ENCODE measurements around the gene SFI1.

SFI1 gene

DNA sequence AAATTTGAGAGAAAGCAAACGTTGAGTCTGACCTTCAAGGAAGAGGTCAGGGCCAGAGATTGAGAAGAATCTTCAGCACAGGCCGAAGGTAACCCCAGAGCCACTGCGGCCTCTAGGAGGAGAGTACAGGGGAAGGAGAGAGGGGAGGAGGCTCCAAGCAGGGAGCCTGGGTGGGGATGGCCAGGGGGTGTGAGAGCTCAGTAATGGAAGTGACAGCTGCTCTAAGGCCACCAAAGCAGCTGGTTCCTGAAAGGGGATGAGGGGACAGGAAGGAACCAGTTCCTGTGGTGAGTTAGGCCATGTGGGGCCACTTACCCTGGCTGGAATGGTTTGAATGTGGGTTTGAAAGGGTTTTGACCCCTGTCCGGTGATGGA, 119.6 kb downstream of the SFI1 start:
- peaks cover 11% of the 10 kb centered on the region for H3K4me1 Mint-ChIP-seq
- H3K9me3 Mint-ChIP-seq: no peaks in the 10 kb centered on the region
- no peak for DNase-seq
- peaks cover 3% of the 10 kb centered on the region for H3K27me3 Mint-ChIP-seq
- H3K36me3 Mint-ChIP-seq: peaks cover 43% of the 10 kb centered on the region
- no peak overlapping the region for H3K4me3 Mint-ChIP-seq
- CTCF ChIA-PET: interaction anchor here (1.1 kb wide), 1 partner anchor 55 kb away, joined by 3 read pairs; no protein-coding TSS in a partner anchor
- H3K27ac Mint-ChIP-seq: peak overlapping the region; percentile 45

GRCh38 chr22:31616315-31616980, 120.1 kb downstream of the SFI1 start:
- CTCF ChIA-PET: interaction anchor here (1.1 kb wide), 1 partner anchor 56 kb away, joined by 3 read pairs; no protein-coding TSS in a partner anchor
- peaks cover 3% of the 10 kb centered on the region for H3K27me3 Mint-ChIP-seq
- H3K27ac Mint-ChIP-seq: peak overlapping the region; percentile 58
- H3K4me1 Mint-ChIP-seq: peaks cover 11% of the 10 kb centered on the region
- H3K4me3 Mint-ChIP-seq: no peak overlapping the region
- no peak for DNase-seq
- H3K9me3 Mint-ChIP-seq: no peaks in the 10 kb centered on the region
- peaks cover 41% of the 10 kb centered on the region for H3K36me3 Mint-ChIP-seq

DNA sequence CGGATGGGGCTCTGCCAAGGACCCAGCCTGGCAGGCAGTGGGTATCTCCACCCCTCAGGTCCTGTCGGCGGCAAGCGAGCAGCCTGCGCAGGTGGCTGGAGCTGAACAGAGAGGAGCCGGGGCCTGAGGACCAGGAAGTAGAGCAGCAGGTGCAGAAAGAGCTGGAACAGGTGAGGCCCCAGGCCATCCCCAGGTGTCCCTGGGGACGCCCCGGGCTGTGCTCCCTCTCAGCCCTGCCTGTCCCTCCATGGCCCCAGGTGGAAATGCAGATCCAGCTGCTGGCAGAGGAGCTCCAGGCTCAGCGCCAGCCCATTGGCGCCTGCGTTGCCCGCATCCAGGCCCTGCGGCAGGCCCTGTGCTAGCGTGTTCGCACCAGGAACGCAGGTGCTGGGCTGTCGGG, 121.7 kb downstream of the SFI1 start:
- peaks cover 3% of the 10 kb centered on the region for H3K27me3 Mint-ChIP-seq
- CTCF ChIA-PET: no interaction called here
- H3K4me3 Mint-ChIP-seq: no peak overlapping the region
- no peak for DNase-seq
- peaks cover 11% of the 10 kb centered on the region for H3K4me1 Mint-ChIP-seq
- peaks cover 34% of the 10 kb centered on the region for H3K36me3 Mint-ChIP-seq
- no peak overlapping the region for H3K27ac Mint-ChIP-seq
- no peaks in the 10 kb centered on the region for H3K9me3 Mint-ChIP-seq

GRCh38 chr22:31618471-31619176, 122.3 kb downstream of the SFI1 start:
- H3K4me1 Mint-ChIP-seq: peaks cover 11% of the 10 kb centered on the region
- H3K27ac Mint-ChIP-seq: peak overlapping the region; percentile 55
- H3K4me3 Mint-ChIP-seq: no peak overlapping the region
- no peaks in the 10 kb centered on the region for H3K9me3 Mint-ChIP-seq
- DNase-seq: no peak
- peaks cover 34% of the 10 kb centered on the region for H3K36me3 Mint-ChIP-seq
- peaks cover 3% of the 10 kb centered on the region for H3K27me3 Mint-ChIP-seq
- CTCF ChIA-PET: no interaction called here

DNA sequence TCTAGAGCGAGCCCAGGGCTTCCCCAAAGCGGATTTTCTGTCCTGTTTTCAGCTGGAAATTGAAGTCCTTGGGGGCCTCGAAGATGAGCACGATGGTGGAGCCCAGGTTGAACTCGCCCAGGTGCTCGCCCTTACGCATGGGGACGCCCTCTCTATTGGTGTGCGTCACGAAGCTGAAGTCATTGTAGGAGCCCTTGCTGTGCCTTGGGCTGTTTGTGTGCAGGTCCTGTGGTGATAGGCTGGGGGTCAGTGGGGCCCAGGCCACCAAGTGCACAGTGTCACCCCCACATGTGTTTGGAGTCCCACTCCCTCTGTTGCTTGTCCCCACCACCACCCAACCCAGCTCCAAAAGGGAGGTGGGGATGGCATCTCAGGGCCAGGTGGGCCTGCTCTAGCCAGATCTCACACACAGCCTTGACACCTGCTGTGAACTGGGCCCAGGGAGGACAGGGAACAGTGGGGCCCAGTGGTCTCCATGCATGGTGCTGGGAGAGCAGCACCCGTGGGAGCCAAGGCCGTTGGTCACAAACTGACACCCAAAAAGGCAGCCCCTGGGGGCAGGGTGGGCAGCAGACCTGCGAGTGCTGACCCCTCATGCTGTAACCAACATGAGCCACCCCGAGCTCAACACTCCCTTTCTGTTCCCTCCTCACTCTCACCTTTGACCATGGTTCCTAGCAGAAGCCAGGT, 123.4 kb downstream of the SFI1 start:
- Mint-ChIP-seq H3K4me1 (peaks cover 11% of the 10 kb centered on the region), H3K4me3 (no peak overlapping the region), H3K27me3 (no peaks in the 10 kb centered on the region), H3K27ac (no peak overlapping the region), H3K36me3 (peaks cover 32% of the 10 kb centered on the region), H3K9me3 (no peaks in the 10 kb centered on the region)
- no peak for DNase-seq
- CTCF ChIA-PET: interaction anchor here (0.7 to 0.9 kb wide), 2 partner anchors 25 to 58 kb away, joined by 3 read pairs; no protein-coding TSS in a partner anchor

GRCh38 chr22:31620756-31621480, 124.6 kb downstream of the SFI1 start:
- Mint-ChIP-seq H3K36me3 (peaks cover 24% of the 10 kb centered on the region), H3K27me3 (no peaks in the 10 kb centered on the region), H3K4me3 (no peak overlapping the region), H3K9me3 (no peaks in the 10 kb centered on the region), H3K27ac (peak overlapping the region; percentile 11), H3K4me1 (peaks cover 5% of the 10 kb centered on the region)
- CTCF ChIA-PET: interaction anchor here (0.7 to 3.3 kb wide), 3 partner anchors 12 to 59 kb away, joined by 3 to 13 read pairs (median 3); no protein-coding TSS in a partner anchor
- DNase-seq: no peak

GRCh38 chr22:31621507-31622124, 125.3 kb downstream of the SFI1 start:
- Mint-ChIP-seq H3K4me1 (peaks cover 3% of the 10 kb centered on the region), H3K36me3 (peaks cover 21% of the 10 kb centered on the region), H3K27me3 (no peaks in the 10 kb centered on the region), H3K9me3 (no peaks in the 10 kb centered on the region), H3K27ac (peak overlapping the region; percentile 14), H3K4me3 (no peak overlapping the region)
- DNase-seq: no peak
- CTCF ChIA-PET: interaction anchor here (3.3 kb wide), 1 partner anchor 11 kb away, joined by 13 read pairs; no protein-coding TSS in a partner anchor

DNA sequence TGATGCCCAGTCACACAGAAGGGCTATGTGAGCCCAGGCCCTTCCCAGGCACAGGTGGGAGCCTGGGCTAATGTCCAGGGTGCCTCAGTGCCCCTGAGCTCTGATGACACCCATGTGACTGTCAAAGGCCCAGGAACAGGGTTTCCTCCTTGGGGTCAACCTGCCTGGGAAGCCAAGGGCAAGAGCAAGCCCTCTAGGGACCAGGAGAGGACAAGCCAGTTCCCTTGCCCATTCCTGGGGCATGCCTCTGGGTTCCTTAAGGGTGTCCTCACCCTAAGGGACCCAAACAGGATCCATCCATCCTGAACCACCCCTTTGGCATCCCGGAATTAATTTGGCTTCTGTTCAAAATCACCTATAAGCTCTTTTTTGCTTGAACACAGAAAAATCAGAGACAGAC, 126.6 kb downstream of the SFI1 start:
- H3K9me3 Mint-ChIP-seq: no peaks in the 10 kb centered on the region
- peak overlapping the region; percentile 28 for H3K27ac Mint-ChIP-seq
- CTCF ChIA-PET: interaction anchor here (0.5 to 3.3 kb wide), 2 partner anchors 10 to 80 kb away, joined by 3 to 13 read pairs; no protein-coding TSS in a partner anchor
- no peaks in the 10 kb centered on the region for H3K27me3 Mint-ChIP-seq
- H3K4me1 Mint-ChIP-seq: peaks cover 10% of the 10 kb centered on the region
- no peak for DNase-seq
- H3K4me3 Mint-ChIP-seq: no peak overlapping the region
- H3K36me3 Mint-ChIP-seq: peaks cover 21% of the 10 kb centered on the region

DNA sequence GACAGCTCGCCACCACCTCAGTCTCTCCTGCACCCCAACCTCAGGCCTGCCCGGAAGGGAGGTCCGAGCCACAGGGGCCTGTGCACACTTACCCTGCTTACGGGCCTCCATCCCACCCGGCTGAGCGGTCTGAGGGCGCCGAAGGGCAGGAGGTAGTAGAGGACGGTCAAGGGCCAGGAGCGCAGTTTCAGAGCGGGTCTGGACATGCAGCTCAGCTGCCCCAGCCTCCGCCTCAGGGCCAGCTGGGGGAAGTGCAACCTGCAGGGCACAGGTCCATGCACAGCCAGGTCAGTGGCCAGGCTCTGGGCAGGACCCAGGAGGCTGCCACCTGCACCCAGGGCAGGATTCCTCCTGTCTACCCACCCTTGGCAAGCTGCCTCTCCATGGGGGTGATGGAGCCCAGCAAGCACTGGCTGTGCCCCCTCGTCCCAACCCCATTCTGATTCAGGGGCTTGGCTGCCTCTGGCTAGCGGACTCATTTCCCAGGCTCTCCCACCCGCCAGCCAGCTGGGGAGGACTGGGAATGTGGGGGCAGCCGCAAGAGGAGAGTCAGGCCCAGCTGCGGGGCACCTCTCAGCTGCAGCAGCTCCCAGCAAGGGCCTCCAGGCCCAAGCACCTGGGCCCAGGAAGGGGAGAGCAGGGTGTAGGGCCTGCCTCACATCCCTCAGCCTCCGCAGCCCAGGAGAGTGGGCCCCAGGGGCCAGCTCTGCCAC, 127.4 kb downstream of the SFI1 start:
- DNase-seq: no peak
- Mint-ChIP-seq H3K4me3 (no peak overlapping the region), H3K36me3 (peaks cover 17% of the 10 kb centered on the region), H3K27ac (no peak overlapping the region), H3K9me3 (no peaks in the 10 kb centered on the region), H3K27me3 (no peaks in the 10 kb centered on the region), H3K4me1 (peaks cover 14% of the 10 kb centered on the region)
- CTCF ChIA-PET: interaction anchor here (3.3 kb wide), 1 partner anchor 9 kb away, joined by 13 read pairs; no protein-coding TSS in a partner anchor

- H3K36me3 Mint-ChIP-seq: peaks cover 5% of the 10 kb centered on the region
These were observed 128.9 kb downstream of the SFI1 start for GRCh38 chr22:31625257-31625640.

GRCh38 chr22:31625661-31626426, 129.5 kb downstream of the SFI1 start:
- Mint-ChIP-seq H3K4me3 (no peak overlapping the region), H3K9me3 (no peaks in the 10 kb centered on the region), H3K27ac (peak overlapping the region; percentile 76), H3K4me1 (peaks cover 26% of the 10 kb centered on the region), H3K27me3 (no peaks in the 10 kb centered on the region), H3K36me3 (no peaks in the 10 kb centered on the region)
- DNase-seq: no peak
- CTCF ChIA-PET: no interaction called here

More at GRCh38 chr22:31625257-31625640, 128.9 kb downstream of the SFI1 start:
- no peak overlapping the region for H3K4me3 Mint-ChIP-seq
- H3K4me1 Mint-ChIP-seq: peaks cover 23% of the 10 kb centered on the region
- H3K27ac Mint-ChIP-seq: peak overlapping the region; percentile 49
- CTCF ChIA-PET: no interaction called here
- no peaks in the 10 kb centered on the region for H3K27me3 Mint-ChIP-seq
- no peak for DNase-seq
- H3K9me3 Mint-ChIP-seq: no peaks in the 10 kb centered on the region

DNA sequence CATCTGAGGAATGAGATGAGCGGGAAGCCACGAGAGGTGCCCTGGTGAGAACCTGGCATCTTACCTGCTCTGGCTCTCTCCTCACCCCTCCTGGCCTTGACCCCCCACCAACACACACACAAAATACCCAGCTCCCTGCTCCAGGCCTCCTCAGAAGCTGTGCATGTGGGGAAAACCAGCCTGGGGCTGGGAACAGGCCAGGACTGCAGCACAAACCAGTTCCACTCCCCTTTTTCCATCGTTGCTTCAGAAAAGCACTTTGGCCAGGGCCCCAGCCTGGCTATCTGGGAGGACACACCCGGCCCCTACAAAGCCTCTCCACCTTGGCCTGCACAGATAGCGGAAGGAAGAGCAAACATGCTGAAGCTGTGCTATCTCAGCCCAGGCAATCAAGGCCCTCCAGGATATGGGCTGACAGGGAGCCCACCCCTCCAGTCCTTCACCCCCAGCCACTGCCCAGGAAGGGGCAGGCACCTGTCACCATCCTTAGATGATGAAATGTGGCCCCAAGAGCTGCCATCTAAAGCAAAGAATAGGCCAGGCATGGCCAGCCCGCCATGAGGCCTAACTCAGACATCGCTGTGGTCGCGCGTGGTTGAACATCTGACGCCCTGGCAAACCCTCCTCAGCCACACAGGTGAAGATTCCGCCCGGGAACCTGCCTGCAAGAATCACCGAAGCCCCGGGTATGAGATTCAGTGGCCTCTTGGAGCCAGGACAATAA, 130.3 kb downstream of the SFI1 start:
- H3K27me3 Mint-ChIP-seq: no peaks in the 10 kb centered on the region
- H3K36me3 Mint-ChIP-seq: no peaks in the 10 kb centered on the region
- CTCF ChIA-PET: no interaction called here
- peaks cover 33% of the 10 kb centered on the region for H3K4me1 Mint-ChIP-seq
- DNase-seq: no peak
- peak overlapping the region; percentile 76 for H3K27ac Mint-ChIP-seq
- H3K4me3 Mint-ChIP-seq: no peak overlapping the region
- H3K9me3 Mint-ChIP-seq: no peaks in the 10 kb centered on the region

Measured in activated naive CD4-positive, alpha-beta T cell treated with anti-CD3 and anti-CD28 coated beads, Interleukin-2, amount 10 ng/mL, durations not matched to agents 7 days and 5 days (primary cell).